ENCODE data around the gene IL23R. TPM values are rescaled to one million over a fixed set of nuclear protein-coding genes. Genes with fewer than 3 reads are reported as not detected.
"Not testable (repeated sequence)": the region's sequence is repeated elsewhere in the genome, so short reads cannot be mapped to it uniquely, and the experiment has no call there.

The IL23R gene
- total and polyA plus RNA-seq, 2 experiments from 2014 or later: not detected

GRCh38 chr1:67143966-67144365 lies 22.3 kb upstream of the IL23R start:
- H3K4me1 ChIP-seq (ENCODE audit: low read depth): peaks cover 5% of the 10 kb centered on the region
- no peaks in the 10 kb centered on the region for H3K27me3 ChIP-seq
- no peak overlapping the region for H3K4me3 ChIP-seq
- H3K36me3 ChIP-seq: no peaks in the 10 kb centered on the region
- H3K27ac ChIP-seq: no peak overlapping the region
- TF ChIP-seq, protein P1, sequence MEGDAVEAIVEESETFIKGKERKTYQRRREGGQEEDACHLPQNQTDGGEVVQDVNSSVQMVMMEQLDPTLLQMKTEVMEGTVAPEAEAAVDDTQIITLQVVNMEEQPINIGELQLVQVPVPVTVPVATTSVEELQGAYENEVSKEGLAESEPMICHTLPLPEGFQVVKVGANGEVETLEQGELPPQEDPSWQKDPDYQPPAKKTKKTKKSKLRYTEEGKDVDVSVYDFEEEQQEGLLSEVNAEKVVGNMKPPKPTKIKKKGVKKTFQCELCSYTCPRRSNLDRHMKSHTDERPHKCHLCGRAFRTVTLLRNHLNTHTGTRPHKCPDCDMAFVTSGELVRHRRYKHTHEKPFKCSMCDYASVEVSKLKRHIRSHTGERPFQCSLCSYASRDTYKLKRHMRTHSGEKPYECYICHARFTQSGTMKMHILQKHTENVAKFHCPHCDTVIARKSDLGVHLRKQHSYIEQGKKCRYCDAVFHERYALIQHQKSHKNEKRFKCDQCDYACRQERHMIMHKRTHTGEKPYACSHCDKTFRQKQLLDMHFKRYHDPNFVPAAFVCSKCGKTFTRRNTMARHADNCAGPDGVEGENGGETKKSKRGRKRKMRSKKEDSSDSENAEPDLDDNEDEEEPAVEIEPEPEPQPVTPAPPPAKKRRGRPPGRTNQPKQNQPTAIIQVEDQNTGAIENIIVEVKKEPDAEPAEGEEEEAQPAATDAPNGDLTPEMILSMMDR (IDR thresholded peaks at IDR 0.05; ENCODE audit: low read depth, low read length): no peak
- DNase-seq (ENCODE audit: low read depth in 1 of 2, low spot score in 1 of 2): no peak
- H3K9me3 ChIP-seq (ENCODE audit: low read depth): no peaks in the 10 kb centered on the region

DNA sequence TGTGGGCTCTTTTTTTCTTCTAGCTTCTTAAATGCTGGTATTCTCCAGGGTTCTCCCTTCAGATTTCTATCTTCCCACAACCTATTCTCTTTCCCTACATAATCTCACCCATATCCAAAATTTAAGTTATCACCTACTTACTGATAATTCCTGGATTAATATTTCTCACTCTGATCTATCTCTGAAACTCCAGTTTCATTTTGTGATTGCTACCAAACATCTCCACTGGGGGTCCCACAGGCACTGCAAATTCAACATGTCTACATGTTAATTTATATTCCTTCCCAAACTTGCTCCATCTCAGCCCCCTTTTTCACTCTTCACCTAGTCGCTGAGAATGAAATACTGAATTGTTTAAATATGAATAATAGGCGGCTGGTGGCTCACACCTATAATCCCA lies 21.6 kb upstream of the IL23R start:
- TF ChIP-seq, protein P1 (IDR thresholded peaks at IDR 0.05; ENCODE audit: low read depth, low read length): peak; percentile 48
- Histone ChIP-seq H3K9me3 (ENCODE audit: low read depth) (no peaks in the 10 kb centered on the region), H3K36me3 (no peaks in the 10 kb centered on the region), H3K27ac (no peak overlapping the region), H3K4me3 (no peak overlapping the region), H3K4me1 (ENCODE audit: low read depth) (peaks cover 5% of the 10 kb centered on the region), H3K27me3 (no peaks in the 10 kb centered on the region)
- DNase-seq (ENCODE audit: low read depth in 1 of 2, low spot score in 1 of 2): peak in 1 of 2 donors; percentile 28

- Histone ChIP-seq H3K27me3 (no peaks in the 10 kb centered on the region), H3K27ac (no peak overlapping the region), H3K4me3 (no peak overlapping the region), H3K4me1 (ENCODE audit: low read depth) (peaks cover 5% of the 10 kb centered on the region), H3K36me3 (no peaks in the 10 kb centered on the region), H3K9me3 (ENCODE audit: low read depth) (no peaks in the 10 kb centered on the region)
- TF ChIP-seq, protein P1 (IDR thresholded peaks at IDR 0.05; ENCODE audit: low read depth, low read length): no peak
- no peak for DNase-seq (ENCODE audit: low read depth in 1 of 2, low spot score in 1 of 2)
These were observed 20.2 kb upstream of the IL23R start for GRCh38 chr1:67146101-67146500.

GRCh38 chr1:67146539-67146938 lies 19.7 kb upstream of the IL23R start:
- Histone ChIP-seq H3K9me3 (ENCODE audit: low read depth) (no peaks in the 10 kb centered on the region), H3K27ac (no peak overlapping the region), H3K4me3 (no peak overlapping the region), H3K4me1 (ENCODE audit: low read depth) (peaks cover 5% of the 10 kb centered on the region), H3K27me3 (no peaks in the 10 kb centered on the region), H3K36me3 (no peaks in the 10 kb centered on the region)
- TF ChIP-seq, protein P1 (IDR thresholded peaks at IDR 0.05; ENCODE audit: low read depth, low read length): no peak
- no peak for DNase-seq (ENCODE audit: low read depth in 1 of 2, low spot score in 1 of 2)

GRCh38 chr1:67147973-67148372 lies 18.3 kb upstream of the IL23R start:
- H3K27me3 ChIP-seq; H3K27ac ChIP-seq; H3K9me3 ChIP-seq (ENCODE audit: low read depth); H3K4me1 ChIP-seq (ENCODE audit: low read depth); H3K36me3 ChIP-seq; H3K4me3 ChIP-seq; DNase-seq (ENCODE audit: low read depth in 1 of 2, low spot score in 1 of 2): not testable (repeated sequence)

- no peaks in the 10 kb centered on the region for H3K9me3 ChIP-seq (ENCODE audit: low read depth)
These were observed 17.6 kb upstream of the IL23R start for GRCh38 chr1:67148516-67149178.

More at GRCh38 chr1:67148516-67149178, 17.6 kb upstream of the IL23R start:
- H3K27me3 ChIP-seq: peaks cover 8% of the 10 kb centered on the region
- TF ChIP-seq, protein P1 (IDR thresholded peaks at IDR 0.05; ENCODE audit: low read depth, low read length): no peak
- H3K27ac ChIP-seq: no peak overlapping the region
- H3K4me3 ChIP-seq: no peak overlapping the region
- DNase-seq (ENCODE audit: low read depth in 1 of 2, low spot score in 1 of 2): peak in 1 of 2 donors; percentile 12
- H3K4me1 ChIP-seq (ENCODE audit: low read depth): no peaks in the 10 kb centered on the region
- H3K36me3 ChIP-seq: no peaks in the 10 kb centered on the region

All from cardiac muscle cell (in vitro differentiated cells and primary cell).